Measurements from ENCODE around the gene NRG3. TPM values are rescaled to one million over a fixed set of nuclear protein-coding genes. Genes with fewer than 3 reads are reported as not detected.
A peak's percentile ranks its signal among the peaks of the same experiment; 100 is the strongest.

The NRG3 gene
- total and polyA plus RNA-seq, 12 donors = 0.03 to 0.73 (median 0.13) TPM; not detected in 5

GRCh38 chr10:82390866-82391658 is 516.1 kb downstream of the NRG3 start:
- intact Hi-C loops (cut with DNase I) = no loop called here

DNA sequence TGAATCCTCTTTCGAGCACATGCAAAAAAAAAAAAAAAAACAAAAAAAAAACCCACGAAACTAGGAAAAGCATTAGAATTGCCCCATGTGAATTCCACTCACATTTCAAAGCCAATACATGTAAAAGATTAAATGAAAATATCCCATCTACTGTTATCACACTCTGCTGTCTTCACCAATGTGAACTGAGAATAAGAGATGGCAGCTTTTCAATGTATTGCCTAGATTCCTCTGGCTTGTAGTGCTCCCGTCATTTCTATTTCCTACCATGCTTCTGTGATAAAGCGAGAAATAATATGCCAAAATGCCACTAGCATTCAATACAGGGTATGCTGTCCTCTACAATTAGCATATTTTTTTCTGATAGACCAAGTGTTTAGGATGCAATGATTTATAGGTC is 517.0 kb downstream of the NRG3 start:
- WGBS, 2 donors = 41 to 51% methylated on average over 4 of the region's 4 CpGs
- ATAC-seq (no peak), DNase-seq (no peak)
- TF ChIP-seq, protein P1, sequence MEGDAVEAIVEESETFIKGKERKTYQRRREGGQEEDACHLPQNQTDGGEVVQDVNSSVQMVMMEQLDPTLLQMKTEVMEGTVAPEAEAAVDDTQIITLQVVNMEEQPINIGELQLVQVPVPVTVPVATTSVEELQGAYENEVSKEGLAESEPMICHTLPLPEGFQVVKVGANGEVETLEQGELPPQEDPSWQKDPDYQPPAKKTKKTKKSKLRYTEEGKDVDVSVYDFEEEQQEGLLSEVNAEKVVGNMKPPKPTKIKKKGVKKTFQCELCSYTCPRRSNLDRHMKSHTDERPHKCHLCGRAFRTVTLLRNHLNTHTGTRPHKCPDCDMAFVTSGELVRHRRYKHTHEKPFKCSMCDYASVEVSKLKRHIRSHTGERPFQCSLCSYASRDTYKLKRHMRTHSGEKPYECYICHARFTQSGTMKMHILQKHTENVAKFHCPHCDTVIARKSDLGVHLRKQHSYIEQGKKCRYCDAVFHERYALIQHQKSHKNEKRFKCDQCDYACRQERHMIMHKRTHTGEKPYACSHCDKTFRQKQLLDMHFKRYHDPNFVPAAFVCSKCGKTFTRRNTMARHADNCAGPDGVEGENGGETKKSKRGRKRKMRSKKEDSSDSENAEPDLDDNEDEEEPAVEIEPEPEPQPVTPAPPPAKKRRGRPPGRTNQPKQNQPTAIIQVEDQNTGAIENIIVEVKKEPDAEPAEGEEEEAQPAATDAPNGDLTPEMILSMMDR (IDR thresholded peaks at IDR 0.05) = no peak
- peaks cover 0 to 6% (median 0%) of the 10 kb centered on the region in 9 donors for H3K4me1 ChIP-seq
- intact Hi-C loops (cut with DNase I) = no loop called here
- no peaks in the 10 kb centered on the region for H3K9me3 ChIP-seq
- no peaks in the 10 kb centered on the region for H3K27me3 ChIP-seq
- no peak overlapping the region for H3K4me3 ChIP-seq
- H3K27ac ChIP-seq = no peak overlapping the region
- H3K36me3 ChIP-seq = no peaks in the 10 kb centered on the region

More at GRCh38 chr10:82390866-82391658, 516.1 kb downstream of the NRG3 start:
- peaks cover 0 to 6% (median 0%) of the 10 kb centered on the region in 9 donors for H3K4me1 ChIP-seq
- no peaks in the 10 kb centered on the region for H3K9me3 ChIP-seq
- H3K36me3 ChIP-seq = no peaks in the 10 kb centered on the region
- H3K27ac ChIP-seq = no peak overlapping the region
- H3K4me3 ChIP-seq = no peak overlapping the region
- DNase-seq = no peak
- TF ChIP-seq, protein P1 (IDR thresholded peaks at IDR 0.05) = no peak
- 73 to 78% methylated on average over 5 of the region's 5 CpGs for WGBS, 2 donors
- ATAC-seq = no peak
- no peaks in the 10 kb centered on the region for H3K27me3 ChIP-seq

- TF ChIP-seq, protein P1 (IDR thresholded peaks at IDR 0.05) = no peak
- DNase-seq (no peak), ATAC-seq (no peak)
- H3K9me3 ChIP-seq = no peaks in the 10 kb centered on the region
- no peaks in the 10 kb centered on the region for H3K36me3 ChIP-seq
- H3K4me1 ChIP-seq = peaks cover 0 to 6% (median 0%) of the 10 kb centered on the region in 9 donors
- intact Hi-C loops (cut with DNase I) = no loop called here
- H3K27ac ChIP-seq = no peak overlapping the region
- no peak overlapping the region for H3K4me3 ChIP-seq
- H3K27me3 ChIP-seq = no peaks in the 10 kb centered on the region
Observed at GRCh38 chr10:82392533-82392932, 517.5 kb downstream of the NRG3 start.

DNA sequence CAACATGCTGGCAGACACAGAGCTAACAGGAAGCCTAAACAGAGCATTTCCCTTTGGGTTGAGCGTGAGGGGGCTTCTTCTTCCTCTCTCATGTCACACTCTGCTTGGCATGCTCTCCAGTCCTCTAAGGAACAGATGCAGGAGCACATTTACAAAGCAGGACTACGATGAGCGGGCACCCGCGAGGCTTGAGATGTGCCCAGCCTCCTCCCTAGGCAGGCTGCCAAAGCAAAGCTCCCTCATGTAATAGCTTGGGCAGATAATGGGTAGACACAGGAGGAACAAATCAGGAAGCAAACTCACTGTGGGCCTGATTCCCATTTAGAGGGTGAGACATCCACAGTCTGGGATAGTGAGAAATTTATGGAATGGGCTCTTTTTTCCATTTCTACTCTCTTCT is 519.1 kb downstream of the NRG3 start:
- DNase-seq = peak; percentile 13 to 26
- WGBS, 2 donors = 18 to 33% methylated on average over 5 of the region's 5 CpGs

More for the DNA sequence above, 519.1 kb downstream of the NRG3 start:
- Histone ChIP-seq H3K27ac (no peak overlapping the region), H3K36me3 (no peaks in the 10 kb centered on the region), H3K4me3 (no peak overlapping the region), H3K4me1 (peaks cover 0 to 6% (median 0%) of the 10 kb centered on the region in 9 donors), H3K9me3 (no peaks in the 10 kb centered on the region), H3K27me3 (no peaks in the 10 kb centered on the region)
- peak in 2 of 8 donors; percentile 48 to 50 for ATAC-seq
- TF ChIP-seq, protein P1 (IDR thresholded peaks at IDR 0.05) = no peak
- intact Hi-C loops (cut with DNase I) = no loop called here

Data from heart right ventricle (tissue), 16 donors.